C4-2B (cell line): Measurements from ENCODE around the gene CD69.

Experiments
- H3K27ac ChIP-seq: fragments of 450-650 bp; 2 replicates; pipeline ENCODE4 v1.5.1; 2017
- CTCF ChIP-seq: fragments of 450-650 bp; conservative IDR thresholded peaks from 2 replicates; pipeline ENCODE4 v1.5.1; 2017; ENCODE audit warnings: mild to moderate bottlenecking
- ZFX ChIP-seq: fragments of 450-650 bp; IDR thresholded peaks from 2 replicates; pipeline ENCODE4 v1.6.1; 2017

The CD69 gene

GRCh38 chr12:9797722-9798619, 37.3 kb upstream of the CD69 start:
- TF ChIP-seq CTCF = peak; percentile 81
- no peak for TF ChIP-seq ZFX

GRCh38 chr12:9796971-9797370, 36.3 kb upstream of the CD69 start:
- no peak overlapping the region for H3K27ac ChIP-seq
- TF ChIP-seq ZFX (no peak), CTCF (no peak)

More at GRCh38 chr12:9797722-9798619, 37.3 kb upstream of the CD69 start:
- no peak overlapping the region for H3K27ac ChIP-seq

- TF ChIP-seq CTCF = no peak
- TF ChIP-seq ZFX = no peak
These were observed 35.6 kb upstream of the CD69 start for GRCh38 chr12:9796346-9796745.

GRCh38 chr12:9795945-9796344, 35.2 kb upstream of the CD69 start:
- H3K27ac ChIP-seq = no peak overlapping the region
- no peak for TF ChIP-seq CTCF
- TF ChIP-seq ZFX = no peak

More at GRCh38 chr12:9796346-9796745, 35.6 kb upstream of the CD69 start:
- no peak overlapping the region for H3K27ac ChIP-seq

- TF ChIP-seq ZFX = no peak
- no peak for TF ChIP-seq CTCF
- no peak overlapping the region for H3K27ac ChIP-seq
These were observed 33.9 kb upstream of the CD69 start for GRCh38 chr12:9794484-9795093.

- H3K27ac ChIP-seq = no peak overlapping the region
- TF ChIP-seq ZFX (no peak), CTCF (no peak)
These were observed 33.2 kb upstream of the CD69 start for GRCh38 chr12:9793779-9794395.
